ENCODE measurements around the gene TTC29.

The TTC29 gene

DNA sequence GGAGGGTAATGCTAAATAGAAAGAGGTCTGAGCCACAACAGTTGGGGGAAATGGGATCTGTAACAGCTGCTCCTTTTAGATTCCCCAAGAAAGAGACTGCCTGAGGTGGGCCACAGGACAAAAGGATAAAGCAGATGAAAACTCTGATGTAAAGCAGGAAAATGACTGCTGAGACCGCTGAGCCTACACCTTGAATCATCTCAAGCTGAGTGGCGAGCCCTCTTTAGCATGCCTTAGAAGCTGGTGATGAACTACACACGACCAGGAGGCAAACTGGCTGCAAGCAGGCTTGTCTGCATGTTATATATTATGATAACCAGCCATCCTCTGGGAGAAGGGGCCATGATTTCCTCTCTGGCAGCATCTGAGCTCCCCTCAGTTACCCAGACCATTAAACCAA is 88.4 kb downstream of the TTC29 start:
- DNase-seq, result no peak
- Histone ChIP-seq H3K4me3 (no peak overlapping the region), H3K27me3 (no peaks in the 10 kb centered on the region), H3K4me1 (no peaks in the 10 kb centered on the region), H3K36me3 (no peaks in the 10 kb centered on the region), H3K27ac (no peak overlapping the region), H3K9me3 (no peaks in the 10 kb centered on the region)
- intact Hi-C loops (cut with DNase I; ENCODE audit: low total_unique reads), result no loop called here
- TF ChIP-seq, protein P1, sequence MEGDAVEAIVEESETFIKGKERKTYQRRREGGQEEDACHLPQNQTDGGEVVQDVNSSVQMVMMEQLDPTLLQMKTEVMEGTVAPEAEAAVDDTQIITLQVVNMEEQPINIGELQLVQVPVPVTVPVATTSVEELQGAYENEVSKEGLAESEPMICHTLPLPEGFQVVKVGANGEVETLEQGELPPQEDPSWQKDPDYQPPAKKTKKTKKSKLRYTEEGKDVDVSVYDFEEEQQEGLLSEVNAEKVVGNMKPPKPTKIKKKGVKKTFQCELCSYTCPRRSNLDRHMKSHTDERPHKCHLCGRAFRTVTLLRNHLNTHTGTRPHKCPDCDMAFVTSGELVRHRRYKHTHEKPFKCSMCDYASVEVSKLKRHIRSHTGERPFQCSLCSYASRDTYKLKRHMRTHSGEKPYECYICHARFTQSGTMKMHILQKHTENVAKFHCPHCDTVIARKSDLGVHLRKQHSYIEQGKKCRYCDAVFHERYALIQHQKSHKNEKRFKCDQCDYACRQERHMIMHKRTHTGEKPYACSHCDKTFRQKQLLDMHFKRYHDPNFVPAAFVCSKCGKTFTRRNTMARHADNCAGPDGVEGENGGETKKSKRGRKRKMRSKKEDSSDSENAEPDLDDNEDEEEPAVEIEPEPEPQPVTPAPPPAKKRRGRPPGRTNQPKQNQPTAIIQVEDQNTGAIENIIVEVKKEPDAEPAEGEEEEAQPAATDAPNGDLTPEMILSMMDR (IDR thresholded peaks at IDR 0.05), result no peak

DNA sequence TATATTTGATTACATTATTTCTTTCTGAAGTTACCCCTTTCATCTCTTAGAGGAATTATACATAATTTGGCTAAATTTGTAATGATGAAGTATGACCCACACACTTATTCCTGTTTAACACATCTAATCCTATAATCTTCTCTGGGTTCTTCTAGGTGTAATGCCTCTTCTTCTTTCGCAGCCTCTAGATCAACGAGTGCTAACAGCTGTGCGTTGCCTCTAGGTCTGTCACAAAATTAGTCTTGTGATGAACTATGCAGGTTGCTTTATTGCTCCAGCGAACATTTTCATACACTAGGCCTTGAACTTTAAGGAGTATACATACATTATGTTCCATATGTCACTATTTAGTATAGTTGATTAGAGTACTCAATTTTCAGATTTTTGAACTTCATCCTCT is 89.9 kb downstream of the TTC29 start:
- Histone ChIP-seq H3K27ac (no peak overlapping the region), H3K27me3 (no peaks in the 10 kb centered on the region), H3K4me1 (no peaks in the 10 kb centered on the region), H3K36me3 (no peaks in the 10 kb centered on the region), H3K4me3 (no peak overlapping the region), H3K9me3 (no peaks in the 10 kb centered on the region)
- DNase-seq, result no peak
- intact Hi-C loops (cut with DNase I; ENCODE audit: low total_unique reads), result no loop called here
- TF ChIP-seq, protein P1 (IDR thresholded peaks at IDR 0.05), result no peak

DNA sequence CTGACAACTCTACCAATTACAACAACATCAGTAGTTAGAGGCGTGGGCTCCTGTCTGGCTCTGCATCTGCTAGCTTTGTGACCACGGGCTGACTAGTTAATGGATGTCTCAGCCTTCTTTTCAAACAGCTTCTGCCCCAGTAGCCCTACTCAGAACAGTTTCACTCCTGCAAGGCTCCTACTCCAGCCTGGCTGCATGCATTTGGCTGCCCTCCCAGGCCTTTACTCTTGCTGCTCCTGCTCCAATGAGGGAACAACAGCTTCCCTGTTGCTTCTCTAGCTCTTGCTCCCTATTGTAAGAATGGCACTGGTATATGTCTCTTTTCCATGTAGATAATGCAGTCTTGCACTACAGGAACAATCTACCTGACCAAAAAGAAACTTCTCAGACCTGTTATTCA is 93.3 kb downstream of the TTC29 start:
- DNase-seq, result no peak
- Histone ChIP-seq H3K4me3 (no peak overlapping the region), H3K27me3 (no peaks in the 10 kb centered on the region), H3K4me1 (no peaks in the 10 kb centered on the region), H3K9me3 (no peaks in the 10 kb centered on the region), H3K36me3 (no peaks in the 10 kb centered on the region), H3K27ac (no peak overlapping the region)
- TF ChIP-seq, protein P1 (IDR thresholded peaks at IDR 0.05), result no peak
- intact Hi-C loops (cut with DNase I; ENCODE audit: low total_unique reads), result no loop called here

DNA sequence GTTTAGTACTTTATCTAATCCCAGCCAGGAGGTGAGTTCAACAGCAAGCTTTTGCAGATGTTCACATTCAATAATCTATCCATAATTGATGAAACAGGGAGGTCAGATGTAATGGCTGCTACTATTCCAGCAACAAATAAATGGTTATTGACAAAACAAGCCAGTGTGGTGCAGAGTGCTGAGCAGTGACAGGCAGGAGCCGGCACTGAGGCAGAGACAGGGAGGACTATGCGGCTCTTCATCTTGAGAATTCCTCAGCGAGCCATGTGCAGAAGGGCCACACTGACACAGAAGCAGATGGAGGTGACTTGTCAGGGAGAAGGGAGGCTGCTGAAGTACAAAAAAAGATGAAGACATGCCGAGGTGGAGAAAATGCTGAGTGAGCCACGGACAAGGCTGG is 98.3 kb downstream of the TTC29 start:
- intact Hi-C loops (cut with DNase I; ENCODE audit: low total_unique reads), result no loop called here
- no peak for DNase-seq
- TF ChIP-seq, protein P1 (IDR thresholded peaks at IDR 0.05), result no peak
- Histone ChIP-seq H3K9me3 (no peaks in the 10 kb centered on the region), H3K27ac (no peak overlapping the region), H3K27me3 (no peaks in the 10 kb centered on the region), H3K4me1 (no peaks in the 10 kb centered on the region), H3K4me3 (no peak overlapping the region), H3K36me3 (no peaks in the 10 kb centered on the region)

DNA sequence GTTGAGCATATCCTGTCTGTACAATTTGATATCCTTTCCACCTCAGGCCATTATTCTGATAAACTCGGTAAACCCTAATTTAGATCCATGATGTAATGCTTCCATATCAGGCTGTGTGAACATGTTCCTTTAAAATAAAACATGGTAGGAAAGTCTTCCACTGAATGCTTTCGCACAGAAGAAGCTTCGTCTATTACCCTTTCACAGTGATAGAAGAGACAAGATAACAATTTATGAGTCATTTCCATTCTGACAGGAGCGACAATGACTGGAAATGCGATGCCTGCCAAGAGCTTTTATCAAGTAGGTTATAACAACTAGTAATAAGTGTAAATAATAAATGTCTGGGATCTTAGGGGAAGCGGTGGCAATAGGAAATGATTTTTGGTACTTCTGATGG is 98.8 kb downstream of the TTC29 start:
- Histone ChIP-seq H3K27ac (no peak overlapping the region), H3K4me1 (no peaks in the 10 kb centered on the region), H3K36me3 (no peaks in the 10 kb centered on the region), H3K9me3 (no peaks in the 10 kb centered on the region), H3K4me3 (no peak overlapping the region), H3K27me3 (no peaks in the 10 kb centered on the region)
- intact Hi-C loops (cut with DNase I; ENCODE audit: low total_unique reads), result no loop called here
- no peak for DNase-seq
- TF ChIP-seq, protein P1 (IDR thresholded peaks at IDR 0.05), result no peak

DNA sequence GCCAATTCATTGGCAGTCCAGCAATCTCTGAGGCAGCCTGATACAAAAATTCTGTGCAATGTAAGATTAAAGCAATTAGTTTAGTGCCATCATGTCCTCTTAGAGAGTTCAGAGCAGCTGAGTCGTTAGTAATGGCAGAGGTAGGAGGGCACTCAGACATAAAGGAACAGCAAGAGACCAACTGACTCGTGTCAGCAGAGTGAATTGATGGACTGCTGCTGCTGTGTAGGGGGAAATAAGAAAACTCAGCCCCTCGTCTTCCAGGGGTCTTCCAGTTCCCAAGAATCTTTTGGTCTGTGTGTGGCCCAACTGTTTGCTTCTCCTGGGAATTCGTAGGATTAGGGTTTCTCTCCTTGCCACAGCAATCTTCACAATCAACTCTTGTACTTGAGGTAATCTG is 100.9 kb downstream of the TTC29 start:
- no peaks in the 10 kb centered on the region for H3K27me3 ChIP-seq
- H3K4me1 ChIP-seq, result no peaks in the 10 kb centered on the region
- H3K36me3 ChIP-seq, result no peaks in the 10 kb centered on the region
- intact Hi-C loops (cut with DNase I; ENCODE audit: low total_unique reads), result no loop called here
- H3K4me3 ChIP-seq, result no peak overlapping the region
- H3K9me3 ChIP-seq, result no peaks in the 10 kb centered on the region
- no peak for DNase-seq
- no peak overlapping the region for H3K27ac ChIP-seq
- TF ChIP-seq, protein P1 (IDR thresholded peaks at IDR 0.05), result no peak

Data from tibial artery (tissue), 4 donors.